CD4-positive, alpha-beta T cell (primary cell): ENCODE results near the gene SDHAF2. TPM values are rescaled to one million over a fixed set of nuclear protein-coding genes. Genes with fewer than 3 reads are reported as not detected.

ENCODE experiments used
- ATAC-seq: fragments of 200-7000 bp; cut with Tn5 transposase; one replicate; pipeline ENCODE4 v1.10.0; 2022; ENCODE audit warnings: mild to moderate bottlenecking; ENCODE audit not compliant: poor library complexity
- CTCF ChIA-PET: fragments of 350-600 bp; sonication (Branson Sonifier 250); formaldehyde crosslinking; loops from one replicate; lab custom pipeline; 2021; ENCODE audit warnings: antibody characterized with exemption, inconsistent platforms; lab: Charles Lee
- POLR2A ChIA-PET: fragments of 350-600 bp; sonication (Branson Sonifier 250); formaldehyde crosslinking; loops from one replicate; lab custom pipeline; 2021; ENCODE audit warnings: antibody characterized with exemption, inconsistent platforms; lab: Charles Lee
- DNase-seq, 14 experiments: peaks; one replicate each; pipeline ENCODE4 v3.0.0-alpha.2; 2013 to 2020; ENCODE audit warnings: mixed read lengths in 2 of 14
- H3K27ac ChIP-seq, 2 donors: one replicate each; pipeline versions ENCODE4 v1.5.1 to v1.7.0; 2013; ENCODE audit warnings: low read length in 2 of 2, low read depth in 1 of 2, mild to moderate bottlenecking in 1 of 2
- H3K27me3 ChIP-seq, 2 experiments: 1 replicate in 1 of 2; 2 replicates in 1 of 2; pipeline versions ENCODE4 v1.6.1 to v1.7.0; 2013; ENCODE audit warnings: low read length in 2 of 2, control low read depth in 1 of 2, mild to moderate bottlenecking in 1 of 2, moderate library complexity in 1 of 2; ENCODE audit not compliant: insufficient read depth in 2 of 2, control insufficient read depth in 1 of 2
- H3K36me3 ChIP-seq: one replicate; pipeline ENCODE4 v1.6.1; 2013; ENCODE audit warnings: low read length, control low read depth; ENCODE audit not compliant: insufficient read depth
- H3K4me1 ChIP-seq: one replicate; pipeline ENCODE4 v1.6.1; 2013; ENCODE audit warnings: low read length, control low read depth; ENCODE audit not compliant: insufficient read depth
- H3K4me3 ChIP-seq: one replicate; pipeline ENCODE4 v1.5.1; 2013; ENCODE audit warnings: mild to moderate bottlenecking, low read length, moderate library complexity
- H3K9me3 ChIP-seq, 2 experiments: 1 replicate in 1 of 2; 2 replicates in 1 of 2; pipeline versions ENCODE4 v1.6.1 to v1.7.0; 2013; ENCODE audit warnings: low read length in 2 of 2, mild to moderate bottlenecking in 2 of 2, control low read depth in 1 of 2, moderate library complexity in 1 of 2; ENCODE audit not compliant: control insufficient read depth in 1 of 2, insufficient read depth in 1 of 2
- H3K27ac Mint-ChIP-seq: one replicate; pipeline ENCODE4 v1.8.0; 2020; ENCODE audit warnings: mixed read lengths
- H3K27me3 Mint-ChIP-seq: one replicate; pipeline ENCODE4 v1.8.0; 2021; ENCODE audit warnings: mixed read lengths
- H3K36me3 Mint-ChIP-seq: one replicate; pipeline ENCODE4 v1.8.0; 2021; ENCODE audit warnings: low read depth, mixed read lengths
- H3K4me1 Mint-ChIP-seq: one replicate; pipeline ENCODE4 v1.8.0; 2021; ENCODE audit warnings: low read depth, mixed read lengths
- H3K4me3 Mint-ChIP-seq: one replicate; pipeline ENCODE4 v1.8.0; 2020; ENCODE audit warnings: mild to moderate bottlenecking, mixed read lengths
- H3K9me3 Mint-ChIP-seq: one replicate; pipeline ENCODE4 v1.8.0; 2020; ENCODE audit warnings: mixed read lengths
- intact Hi-C, 2 experiments: fragments of 100-400 bp; cut with DNase I in 1 of 2; cut with micrococcal nuclease in 1 of 2; formaldehyde crosslinking; loops; one replicate each; pipeline versions ENCODE4 v1.15.1 to v1.9.0; 2023 to 2025; cut with DNase I, micrococcal nuclease
- total RNA-seq, 174 experiments: library from RNA in 2 of 174; stranded (reverse) in 2 of 174; gene quantifications; one replicate each; pipeline ENCODE4 v1.2.3 and lab custom pipeline; 2021 to 2026
- TF ChIP-seq, protein P1 (sequence below): fragments of 200-600 bp; IDR thresholded peaks from one replicate; pipeline ENCODE4 v1.8.0; 2022; ENCODE audit warnings: antibody characterized with exemption, mild to moderate bottlenecking

SDHAF2 gene
- total RNA-seq, 2 experiments from 2014 or later, result 28.7 to 33.0 TPM

DNA sequence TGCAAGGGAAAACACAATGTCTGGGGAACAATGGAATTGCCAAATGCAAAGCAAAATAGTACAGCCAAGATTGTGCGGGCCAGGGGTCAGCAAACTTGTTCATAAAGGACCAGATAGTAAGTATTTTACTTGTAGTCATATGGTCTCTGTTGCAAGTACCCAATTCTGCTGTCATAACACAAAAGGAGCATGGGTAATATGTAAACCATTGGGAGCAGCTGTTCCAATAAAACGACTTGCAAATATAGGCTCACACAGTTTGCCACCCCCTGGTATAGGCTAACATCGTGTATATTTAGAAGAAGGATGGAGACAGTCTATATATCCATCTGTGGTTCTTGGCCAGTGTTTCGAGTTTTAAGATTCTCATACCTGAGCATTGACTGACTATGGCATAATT lies 15.6 kb downstream of the SDHAF2 start:
- intact Hi-C loops, result no loop called here
- H3K27ac Mint-ChIP-seq, result peak overlapping the region; percentile 54

DNA sequence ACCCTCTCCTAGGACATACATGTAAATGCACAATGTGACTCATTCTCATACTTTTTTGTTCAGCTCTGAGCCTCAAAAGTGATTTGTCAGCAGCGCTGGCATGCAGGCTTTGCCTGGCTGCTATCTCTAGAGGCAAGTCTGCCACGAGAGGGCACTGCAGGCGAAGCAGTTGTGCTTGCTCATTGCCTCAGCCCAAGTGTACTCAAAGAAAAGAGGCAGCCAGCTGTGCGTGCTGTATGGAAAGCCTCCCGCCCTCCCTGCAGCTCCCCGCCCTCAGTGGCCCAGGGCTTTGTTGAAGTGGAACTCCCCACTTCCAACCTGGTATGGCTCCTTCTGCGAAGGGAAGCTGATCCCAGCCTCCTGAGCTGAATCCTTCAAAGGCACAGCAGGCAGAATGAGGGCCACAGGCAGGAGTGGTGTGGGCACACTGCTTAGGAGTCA lies 16.3 kb downstream of the SDHAF2 start:
- H3K4me1 ChIP-seq, result peaks cover 6% of the 10 kb centered on the region
- ATAC-seq (peak; percentile 98), DNase-seq (peak; percentile 45 to 82 (median 64))
- TF ChIP-seq, protein P1, sequence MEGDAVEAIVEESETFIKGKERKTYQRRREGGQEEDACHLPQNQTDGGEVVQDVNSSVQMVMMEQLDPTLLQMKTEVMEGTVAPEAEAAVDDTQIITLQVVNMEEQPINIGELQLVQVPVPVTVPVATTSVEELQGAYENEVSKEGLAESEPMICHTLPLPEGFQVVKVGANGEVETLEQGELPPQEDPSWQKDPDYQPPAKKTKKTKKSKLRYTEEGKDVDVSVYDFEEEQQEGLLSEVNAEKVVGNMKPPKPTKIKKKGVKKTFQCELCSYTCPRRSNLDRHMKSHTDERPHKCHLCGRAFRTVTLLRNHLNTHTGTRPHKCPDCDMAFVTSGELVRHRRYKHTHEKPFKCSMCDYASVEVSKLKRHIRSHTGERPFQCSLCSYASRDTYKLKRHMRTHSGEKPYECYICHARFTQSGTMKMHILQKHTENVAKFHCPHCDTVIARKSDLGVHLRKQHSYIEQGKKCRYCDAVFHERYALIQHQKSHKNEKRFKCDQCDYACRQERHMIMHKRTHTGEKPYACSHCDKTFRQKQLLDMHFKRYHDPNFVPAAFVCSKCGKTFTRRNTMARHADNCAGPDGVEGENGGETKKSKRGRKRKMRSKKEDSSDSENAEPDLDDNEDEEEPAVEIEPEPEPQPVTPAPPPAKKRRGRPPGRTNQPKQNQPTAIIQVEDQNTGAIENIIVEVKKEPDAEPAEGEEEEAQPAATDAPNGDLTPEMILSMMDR, result peak; percentile 68
- H3K4me1 Mint-ChIP-seq, result peaks cover 26% of the 10 kb centered on the region
- H3K27me3 Mint-ChIP-seq, result no peaks in the 10 kb centered on the region
- peak overlapping the region; percentile 54 for H3K27ac Mint-ChIP-seq
- H3K27me3 ChIP-seq, result no peaks in the 10 kb centered on the region
- intact Hi-C loops, result loop anchor here (1.0 kb wide), 1 partner anchor 71 kb away; no protein-coding TSS in a partner anchor
- H3K27ac ChIP-seq, result no peak overlapping the region
- no peaks in the 10 kb centered on the region for H3K9me3 ChIP-seq
- POLR2A ChIA-PET, result interaction anchor here (0.7 kb wide), 1 partner anchor 287 kb away, joined by 3 read pairs; no protein-coding TSS in a partner anchor
- peaks cover 87% of the 10 kb centered on the region for H3K36me3 Mint-ChIP-seq
- peaks cover 79% of the 10 kb centered on the region for H3K36me3 ChIP-seq
- H3K9me3 Mint-ChIP-seq, result no peaks in the 10 kb centered on the region
- CTCF ChIA-PET, result interaction anchor here (0.6 to 1.9 kb wide), 4 partner anchors 11 to 1777 kb away, joined by 3 to 23 read pairs (median 5); partner anchors contain the start of gene PATL1
- no peak overlapping the region for H3K4me3 ChIP-seq
- H3K4me3 Mint-ChIP-seq, result no peak overlapping the region

More for the DNA sequence above, 15.6 kb downstream of the SDHAF2 start:
- CTCF ChIA-PET, result interaction anchor here (0.6 to 1.9 kb wide), 3 partner anchors 11 to 1776 kb away, joined by 3 to 23 read pairs (median 6); partner anchors contain the start of gene PATL1
- H3K4me3 Mint-ChIP-seq, result no peak overlapping the region
- H3K36me3 ChIP-seq, result peaks cover 77% of the 10 kb centered on the region
- ATAC-seq (no peak), DNase-seq (no peak)
- peaks cover 26% of the 10 kb centered on the region for H3K4me1 Mint-ChIP-seq
- TF ChIP-seq, protein P1, result no peak
- H3K27me3 ChIP-seq, result no peaks in the 10 kb centered on the region
- no peak overlapping the region for H3K27ac ChIP-seq
- POLR2A ChIA-PET, result no interaction called here
- H3K9me3 ChIP-seq, result no peaks in the 10 kb centered on the region
- no peak overlapping the region for H3K4me3 ChIP-seq
- H3K9me3 Mint-ChIP-seq, result no peaks in the 10 kb centered on the region
- peaks cover 82% of the 10 kb centered on the region for H3K36me3 Mint-ChIP-seq
- H3K4me1 ChIP-seq, result peaks cover 6% of the 10 kb centered on the region
- no peaks in the 10 kb centered on the region for H3K27me3 Mint-ChIP-seq

DNA sequence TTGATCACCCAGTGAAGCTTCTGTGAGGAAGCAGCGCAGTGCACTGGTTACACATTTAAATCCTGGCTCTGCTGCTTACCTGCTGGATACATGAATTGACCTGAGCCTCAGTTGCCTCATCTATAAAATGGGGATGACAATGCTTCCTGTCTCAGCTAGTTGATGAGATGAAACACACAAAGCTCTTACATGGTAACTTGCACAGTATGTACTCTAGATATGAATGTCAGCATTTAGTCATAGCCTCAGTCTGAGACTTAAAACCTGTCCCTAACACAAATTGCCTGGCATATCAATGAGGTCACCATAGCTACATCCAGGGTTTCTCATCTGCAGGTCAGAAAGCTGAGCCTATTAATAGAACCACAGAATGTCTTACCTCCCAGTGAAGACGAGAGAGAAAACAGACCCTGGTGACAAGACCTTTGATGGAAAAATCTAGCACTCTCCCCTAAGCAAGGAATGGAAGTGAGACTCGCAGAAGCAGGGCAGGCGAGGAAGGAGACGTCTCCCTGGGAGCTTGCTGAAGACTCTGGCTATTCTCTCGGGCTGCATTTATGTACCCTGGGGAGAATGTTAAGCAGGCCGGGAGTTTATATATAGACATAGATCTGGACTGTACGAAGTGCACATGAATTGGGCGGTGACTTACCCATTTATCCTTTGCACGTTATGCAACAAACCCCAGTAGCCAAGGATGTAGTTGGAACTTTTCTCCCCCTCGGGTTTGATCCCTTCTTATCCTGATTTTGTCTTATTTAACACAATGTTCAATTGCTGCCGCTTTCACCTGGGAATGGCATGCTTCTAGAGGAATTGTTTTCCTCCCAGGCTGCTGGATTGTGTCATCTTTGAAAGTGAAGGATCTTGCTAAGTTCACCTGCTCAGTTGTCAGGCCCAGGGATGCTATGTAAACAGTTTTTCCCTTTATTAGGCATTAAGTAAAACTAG lies 18.0 kb downstream of the SDHAF2 start:
- CTCF ChIA-PET, result interaction anchor here (1.0 to 1.9 kb wide), 2 partner anchors 13 to 19 kb away, joined by 3 to 23 read pairs; no protein-coding TSS in a partner anchor
- TF ChIP-seq, protein P1, result no peak
- Mint-ChIP-seq H3K4me3 (no peak overlapping the region), H3K4me1 (peaks cover 22% of the 10 kb centered on the region), H3K27ac (no peak overlapping the region), H3K9me3 (no peaks in the 10 kb centered on the region), H3K36me3 (peaks cover 80% of the 10 kb centered on the region), H3K27me3 (no peaks in the 10 kb centered on the region)
- DNase-seq, result no peak
- no peak for ATAC-seq
- Histone ChIP-seq H3K27me3 (no peaks in the 10 kb centered on the region), H3K36me3 (peaks cover 76% of the 10 kb centered on the region), H3K9me3 (no peaks in the 10 kb centered on the region), H3K27ac (no peak overlapping the region), H3K4me3 (no peak overlapping the region), H3K4me1 (peaks cover 6% of the 10 kb centered on the region)
- POLR2A ChIA-PET, result interaction anchor here (0.9 kb wide), 1 partner anchor 19 kb away, joined by 4 read pairs; the partner anchor contains the start of genes CPSF7 and SDHAF2
- intact Hi-C loops, result no loop called here
